Measurements from ENCODE around the gene TAAR8.
"Not testable (repeated sequence)": the region's sequence is repeated elsewhere in the genome, so short reads cannot be mapped to it uniquely, and the experiment has no call there.

The TAAR8 gene

GRCh38 chr6:132537977-132538376 is 14.5 kb upstream of the TAAR8 start, which contains the start of gene TAAR9:
TAAR9 (plus strand) TSS chr6:132538277; CDS start chr6:132538290, 13 bp downstream.
- H3K4me3 ChIP-seq (ENCODE audit: low read depth, low read length), result no peak within 1 kb of the TSS
- no peak for DNase-seq (ENCODE audit: low read depth)
- no peak for TF ChIP-seq CTCF (IDR thresholded peaks at IDR 0.05; ENCODE audit: low read depth, low read length, missing control alignments)

- no peak for TF ChIP-seq CTCF (IDR thresholded peaks at IDR 0.05; ENCODE audit: low read depth, low read length, missing control alignments)
- no peak for DNase-seq (ENCODE audit: low read depth)
Measured at GRCh38 chr6:132544826-132545225, 7.6 kb upstream of the TAAR8 start.

GRCh38 chr6:132548746-132549463 is 3.6 kb upstream of the TAAR8 start:
- H3K4me3 ChIP-seq (ENCODE audit: low read depth, low read length), result no peak overlapping the region
- DNase-seq (ENCODE audit: low read depth), result no peak
- no peak for TF ChIP-seq CTCF (IDR thresholded peaks at IDR 0.05; ENCODE audit: low read depth, low read length, missing control alignments)

More at GRCh38 chr6:132544826-132545225, 7.6 kb upstream of the TAAR8 start:
- H3K4me3 ChIP-seq (ENCODE audit: low read depth, low read length), result no peak overlapping the region

GRCh38 chr6:132551214-132551613 is 1.3 kb upstream of the TAAR8 start:
- no peak for TF ChIP-seq CTCF (IDR thresholded peaks at IDR 0.05; ENCODE audit: low read depth, low read length, missing control alignments)
- H3K4me3 ChIP-seq (ENCODE audit: low read depth, low read length), result no peak overlapping the region
- DNase-seq (ENCODE audit: low read depth), result no peak

GRCh38 chr6:132560087-132560486 is 7.6 kb downstream of the TAAR8 start:
- not testable (repeated sequence) for DNase-seq (ENCODE audit: low read depth); H3K4me3 ChIP-seq (ENCODE audit: low read depth, low read length)

GRCh38 chr6:132566404-132566803 is 13.9 kb downstream of the TAAR8 start:
- DNase-seq (ENCODE audit: low read depth), result no peak
- TF ChIP-seq CTCF (IDR thresholded peaks at IDR 0.05; ENCODE audit: low read depth, low read length, missing control alignments), result no peak

GRCh38 chr6:132567566-132567965 is 15.1 kb downstream of the TAAR8 start:
- TF ChIP-seq CTCF (IDR thresholded peaks at IDR 0.05; ENCODE audit: low read depth, low read length, missing control alignments), result no peak
- no peak for DNase-seq (ENCODE audit: low read depth)
- H3K4me3 ChIP-seq (ENCODE audit: low read depth, low read length), result no peak overlapping the region

More at GRCh38 chr6:132566404-132566803, 13.9 kb downstream of the TAAR8 start:
- no peak overlapping the region for H3K4me3 ChIP-seq (ENCODE audit: low read depth, low read length)

Data from GM12864 (cell line).